Omental fat pad (tissue), 4 donors: ENCODE measurements around the gene PCDHGA10. TPM values are rescaled to one million over a fixed set of nuclear protein-coding genes. Genes with fewer than 3 reads are reported as not detected.
"Not testable (repeated sequence)": the region's sequence is repeated elsewhere in the genome, so short reads cannot be mapped to it uniquely, and the experiment has no call there.

Experiments
- ATAC-seq: fragments of 150-250 bp; one replicate; pipeline ENCODE4 v1.9.1; 2016; ENCODE audit warnings: mild to moderate bottlenecking, moderate library complexity; ENCODE audit not compliant: low FRiP score
- DNase-seq: peaks from one replicate; pipeline ENCODE4 v3.0.0-alpha.2; 2019; ENCODE audit warnings: low spot score
- CTCF ChIP-seq, 3 donors: fragments of 450-650 bp; IDR thresholded peaks; one replicate each; pipeline ENCODE4 v1.5.1; 2016 to 2017; ENCODE audit warnings: antibody characterized with exemption in 3 of 3, mild to moderate bottlenecking in 3 of 3, moderate library complexity in 2 of 3
- total RNA-seq, 4 donors: library from RNA; depleted of rRNA; stranded (reverse); fragments of >200 nt; gene quantifications; one replicate each; pipeline ENCODE4 v1.1.0, GENCODE V29; 2016

The PCDHGA10 gene
- total RNA-seq, 4 donors from 2014 or later = 5.5 to 14.0 (median 6.8) TPM

- TF ChIP-seq CTCF (IDR thresholded peaks at IDR 0.05) = no peak
- DNase-seq (no peak), ATAC-seq (no peak)
These were observed 818 bp downstream of the PCDHGA10 start for GRCh38 chr5:141413540-141414069.

GRCh38 chr5:141414548-141415274, 1.9 kb downstream of the PCDHGA10 start:
- ATAC-seq, DNase-seq: not testable (repeated sequence)

DNA sequence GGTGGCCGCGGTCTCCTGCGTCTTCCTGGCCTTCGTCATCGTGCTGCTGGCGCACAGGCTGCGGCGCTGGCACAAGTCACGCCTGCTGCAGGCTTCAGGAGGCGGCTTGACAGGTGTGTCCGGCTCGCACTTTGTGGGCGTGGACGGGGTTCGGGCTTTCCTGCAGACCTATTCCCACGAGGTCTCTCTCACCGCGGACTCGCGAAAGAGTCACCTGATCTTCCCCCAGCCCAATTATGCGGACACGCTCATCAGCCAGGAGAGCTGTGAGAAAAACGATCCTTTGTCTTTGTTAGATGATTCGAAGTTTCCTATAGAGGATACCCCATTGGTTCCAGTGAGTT, 2.5 kb downstream of the PCDHGA10 start:
- DNase-seq, ATAC-seq: not testable (repeated sequence)

DNA sequence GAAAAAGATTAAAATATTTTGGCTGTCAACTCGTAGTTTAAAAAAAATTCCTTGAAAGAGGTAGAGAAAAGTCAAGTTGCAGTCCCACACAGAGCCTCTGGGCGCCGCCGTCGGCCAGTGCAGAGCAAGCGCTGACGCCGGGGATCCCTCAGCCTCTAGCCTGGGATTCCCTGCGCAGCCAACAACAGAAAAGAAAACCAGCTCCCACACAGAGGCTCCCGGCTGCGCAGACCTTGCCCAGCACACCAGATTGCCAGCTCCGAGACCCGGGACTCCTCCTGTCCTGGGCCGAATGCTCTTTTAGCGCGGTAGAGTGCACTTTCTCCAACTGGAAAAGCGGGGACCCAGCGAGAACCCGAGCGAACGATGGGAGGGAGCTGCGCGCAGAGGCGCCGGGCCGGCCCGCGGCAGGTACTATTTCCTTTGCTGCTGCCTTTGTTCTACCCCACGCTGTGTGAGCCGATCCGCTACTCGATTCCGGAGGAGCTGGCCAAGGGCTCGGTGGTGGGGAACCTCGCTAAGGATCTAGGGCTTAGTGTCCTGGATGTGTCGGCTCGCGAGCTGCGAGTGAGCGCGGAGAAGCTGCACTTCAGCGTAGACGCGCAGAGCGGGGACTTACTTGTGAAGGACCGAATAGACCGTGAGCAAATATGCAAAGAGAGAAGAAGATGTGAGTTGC, 4.8 kb downstream of the PCDHGA10 start, which contains the start of gene PCDHGB7:
Gene PCDHGB7 (plus strand): TSS at position 184 of the 679 bp plus-strand sequence. CDS start 183 bp downstream, at position 367.
- ATAC-seq = peak; percentile 70
- peak in 1 of 3 donors; percentile 23 for TF ChIP-seq CTCF (IDR thresholded peaks at IDR 0.05)
- not testable (repeated sequence) for DNase-seq

DNA sequence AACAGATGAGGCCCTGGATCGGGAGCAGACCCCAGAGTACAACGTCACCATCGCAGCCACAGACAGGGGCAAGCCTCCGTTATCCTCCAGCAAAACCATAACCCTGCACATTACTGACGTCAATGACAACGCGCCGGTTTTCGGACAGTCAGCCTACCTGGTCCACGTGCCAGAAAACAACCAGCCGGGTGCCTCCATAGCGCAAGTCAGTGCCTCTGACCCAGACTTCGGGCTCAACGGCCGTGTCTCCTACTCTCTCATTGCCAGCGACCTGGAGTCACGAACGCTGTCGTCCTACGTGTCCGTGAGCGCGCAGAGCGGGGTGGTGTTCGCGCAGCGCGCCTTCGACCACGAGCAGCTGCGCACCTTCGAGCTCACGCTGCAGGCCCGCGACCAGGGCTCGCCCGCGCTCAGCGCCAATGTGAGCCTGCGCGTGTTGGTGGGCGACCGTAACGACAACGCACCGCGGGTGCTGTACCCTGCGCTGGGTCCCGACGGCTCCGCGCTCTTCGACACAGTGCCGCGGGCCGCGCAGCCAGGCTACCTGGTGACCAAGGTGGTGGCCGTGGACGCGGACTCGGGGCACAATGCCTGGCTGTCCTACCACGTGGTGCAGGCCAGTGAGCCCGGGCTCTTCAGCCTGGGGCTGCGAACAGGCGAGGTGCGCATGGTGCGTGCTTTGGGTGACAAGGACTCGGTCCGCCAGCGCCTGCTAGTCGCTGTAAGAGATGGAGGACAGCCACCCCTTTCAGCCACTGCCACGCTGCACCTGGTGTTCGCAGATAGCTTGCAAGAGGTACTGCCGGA, 6.5 kb downstream of the PCDHGA10 start:
- TF ChIP-seq CTCF (IDR thresholded peaks at IDR 0.05) = no peak
- no peak for ATAC-seq
- no peak for DNase-seq

DNA sequence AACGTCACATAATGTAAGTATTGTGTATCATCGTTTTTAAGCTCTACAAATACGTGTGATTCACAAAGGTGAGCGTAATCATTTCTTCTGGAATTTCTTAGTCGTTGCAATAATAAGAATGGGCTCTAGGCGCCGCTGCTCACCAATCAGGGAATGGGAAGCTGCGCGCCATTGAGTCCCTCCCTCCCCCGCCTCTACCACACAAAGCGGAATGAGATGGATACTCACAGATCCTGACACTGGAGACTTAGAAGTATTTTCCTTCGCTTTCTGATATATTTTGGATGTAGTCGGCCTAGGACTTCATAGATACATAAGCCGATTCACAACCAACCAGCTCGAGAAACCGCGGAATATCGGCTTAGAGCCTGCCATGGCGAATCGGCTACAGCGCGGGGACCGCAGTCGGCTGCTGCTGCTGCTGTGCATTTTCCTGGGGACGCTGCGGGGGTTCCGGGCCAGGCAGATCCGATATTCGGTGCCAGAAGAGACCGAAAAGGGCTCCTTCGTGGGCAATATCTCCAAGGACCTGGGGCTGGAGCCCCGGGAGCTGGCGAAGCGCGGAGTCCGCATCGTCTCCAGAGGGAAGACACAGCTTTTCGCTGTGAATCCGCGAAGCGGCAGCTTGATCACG, 8.2 kb downstream of the PCDHGA10 start, which contains the start of gene PCDHGA11:
Gene PCDHGA11 (plus strand): TSS at position 197 of the 634 bp plus-strand sequence. CDS start 177 bp downstream, at position 374.
- TF ChIP-seq CTCF (IDR thresholded peaks at IDR 0.05) = no peak
- no peak for DNase-seq
- no peak for ATAC-seq

- DNase-seq (no peak), ATAC-seq (no peak)
- no peak for TF ChIP-seq CTCF (IDR thresholded peaks at IDR 0.05)
These were observed 8.7 kb downstream of the PCDHGA10 start for GRCh38 chr5:141421489-141421855.
